DOHH2 (cell line): ENCODE data around the gene CD47.

Experiments
- H3F3A ChIP-seq: fragments of 200-600 bp; sonication (generic), shearing (Covaris generic); 2 replicates; pipeline ENCODE4 v1.6.0; 2016; ENCODE audit warnings: antibody characterized with exemption, mild to moderate bottlenecking; ENCODE audit not compliant: control insufficient read depth, insufficient read depth
- H3K27ac ChIP-seq: fragments of 200-600 bp; sonication (generic); 2 replicates; pipeline ENCODE4 v1.5.1; 2014; ENCODE audit warnings: low read depth, mild to moderate bottlenecking, low read length, moderate library complexity
- H3K27me3 ChIP-seq: fragments of 200-600 bp; sonication (generic); 2 replicates; pipeline ENCODE4 v1.6.1; 2014; ENCODE audit warnings: mild to moderate bottlenecking, low read length, mixed read lengths; ENCODE audit not compliant: control insufficient read depth
- H3K36me3 ChIP-seq: fragments of 200-600 bp; sonication (generic); 2 replicates; pipeline ENCODE4 v1.6.1; 2014; ENCODE audit warnings: mild to moderate bottlenecking, low read length, moderate library complexity, mixed read lengths; ENCODE audit not compliant: control insufficient read depth
- H3K4me1 ChIP-seq: fragments of 200-600 bp; sonication (generic); 2 replicates; pipeline ENCODE4 v1.6.1; 2014; ENCODE audit warnings: mild to moderate bottlenecking, low read length, mixed read lengths; ENCODE audit not compliant: control insufficient read depth
- H3K4me2 ChIP-seq: fragments of 200-600 bp; sonication (generic); 2 replicates; pipeline ENCODE4 v1.6.0; 2014; ENCODE audit warnings: mild to moderate bottlenecking, low read length, moderate library complexity
- H3K4me3 ChIP-seq: fragments of 200-600 bp; sonication (generic); 2 replicates; pipeline ENCODE4 v1.5.1; 2014; ENCODE audit warnings: mild to moderate bottlenecking, low read length, mixed read lengths
- H3K79me2 ChIP-seq: fragments of 200-600 bp; sonication (generic); 2 replicates; pipeline ENCODE4 v1.6.1; 2014; ENCODE audit warnings: mild to moderate bottlenecking, low read length, mixed read lengths; ENCODE audit not compliant: control insufficient read depth
- H3K9me2 ChIP-seq: fragments of 200-600 bp; sonication (generic); replicated peaks from 2 replicates; pipeline ENCODE4 v1.6.1; 2014; ENCODE audit warnings: mild to moderate bottlenecking, low read length, mixed read lengths; ENCODE audit not compliant: control insufficient read depth
- H3K9me3 ChIP-seq: fragments of 200-600 bp; sonication (generic); 2 replicates; pipeline ENCODE4 v1.6.1; 2014; ENCODE audit warnings: antibody characterized with exemption, low read length, mixed read lengths; ENCODE audit not compliant: control insufficient read depth, insufficient read depth
- H4K20me1 ChIP-seq: fragments of 200-600 bp; sonication (generic); 2 replicates; pipeline ENCODE4 v1.6.0; 2014; ENCODE audit warnings: low read depth, mild to moderate bottlenecking, antibody characterized with exemption, low read length, moderate library complexity; ENCODE audit not compliant: control insufficient read depth, insufficient read depth
- CTCF ChIP-seq: fragments of 200-600 bp; sonication (generic); IDR thresholded peaks from one replicate; pipeline ENCODE4 v1.5.1; 2014; ENCODE audit warnings: antibody characterized with exemption, mild to moderate bottlenecking, low read depth, low read length; ENCODE audit not compliant: poor library complexity, severe bottlenecking
- EZH2phosphoT487 ChIP-seq: fragments of 200-600 bp; sonication (generic); IDR thresholded peaks from 2 replicates; pipeline ENCODE4 v1.6.1; 2017; ENCODE audit warnings: borderline replicate concordance, mild to moderate bottlenecking, antibody characterized with exemption, low read length, moderate library complexity, mixed read lengths

The CD47 gene

GRCh38 chr3:108090701-108091497 lies at the start of gene CD47:
Gene CD47, minus strand, starts transcription at chr3:108091031. Its CDS starts 123 bp downstream, at chr3:108090908.
- Histone ChIP-seq H3K4me2 (peak within 1 kb of the TSS; percentile 94), H4K20me1 (peaks cover 4% of the 10 kb centered on the region; the same call in 1 of the 2 replicates), H3K36me3 (peaks cover 36% of the 10 kb centered on the region), H3K27ac (peak within 1 kb of the TSS; percentile 67), H3K9me3 (no peaks in the 10 kb centered on the region), H3K9me2 (no peaks in the 10 kb centered on the region), H3K27me3 (no peaks in the 10 kb centered on the region), H3F3A (peaks cover 15% of the 10 kb centered on the region), H3K4me3 (peak within 1 kb of the TSS; percentile 81), H3K4me1 (peaks cover 44% of the 10 kb centered on the region), H3K79me2 (peaks cover 52% of the 10 kb centered on the region)
- TF ChIP-seq CTCF (peak; percentile 21), EZH2phosphoT487 (no peak)

- H3K4me3 ChIP-seq: no peak overlapping the region
- H3K4me2 ChIP-seq: no peak overlapping the region
- no peaks in the 10 kb centered on the region; the same call in 1 of the 2 replicates for H3F3A ChIP-seq
- no peaks in the 10 kb centered on the region for H3K9me2 ChIP-seq
- H3K79me2 ChIP-seq: peaks cover 32% of the 10 kb centered on the region
- no peaks in the 10 kb centered on the region for H4K20me1 ChIP-seq
- H3K27me3 ChIP-seq: no peaks in the 10 kb centered on the region
- peaks cover 35% of the 10 kb centered on the region for H3K4me1 ChIP-seq
- H3K27ac ChIP-seq: no peak overlapping the region
- peaks cover 59% of the 10 kb centered on the region for H3K36me3 ChIP-seq
- H3K9me3 ChIP-seq: no peaks in the 10 kb centered on the region
- no peak for TF ChIP-seq CTCF
These were observed 46.6 kb upstream of the CD47 start for GRCh38 chr3:108137460-108137814.

GRCh38 chr3:108136561-108137459 lies 46.0 kb upstream of the CD47 start:
- Histone ChIP-seq H4K20me1 (no peaks in the 10 kb centered on the region), H3K27ac (no peak overlapping the region)

More at GRCh38 chr3:108136561-108137459, 46.0 kb upstream of the CD47 start:
- no peaks in the 10 kb centered on the region for H3K27me3 ChIP-seq
- H3K9me3 ChIP-seq: no peaks in the 10 kb centered on the region
- no peaks in the 10 kb centered on the region for H3F3A ChIP-seq
- peaks cover 38% of the 10 kb centered on the region for H3K79me2 ChIP-seq
- TF ChIP-seq EZH2phosphoT487: no peak
- TF ChIP-seq CTCF: no peak
- H3K4me1 ChIP-seq: peaks cover 41% of the 10 kb centered on the region
- no peak overlapping the region for H3K4me3 ChIP-seq
- H3K4me2 ChIP-seq: no peak overlapping the region
- no peaks in the 10 kb centered on the region for H3K9me2 ChIP-seq
- peaks cover 65% of the 10 kb centered on the region for H3K36me3 ChIP-seq
